ENCODE data around the gene RP2. TPM values are rescaled to one million over a fixed set of nuclear protein-coding genes. Genes with fewer than 3 reads are reported as not detected.

RP2 gene
- total and polyA plus RNA-seq, 8 donors = 13.6 to 24.1 (median 16.2) TPM

DNA sequence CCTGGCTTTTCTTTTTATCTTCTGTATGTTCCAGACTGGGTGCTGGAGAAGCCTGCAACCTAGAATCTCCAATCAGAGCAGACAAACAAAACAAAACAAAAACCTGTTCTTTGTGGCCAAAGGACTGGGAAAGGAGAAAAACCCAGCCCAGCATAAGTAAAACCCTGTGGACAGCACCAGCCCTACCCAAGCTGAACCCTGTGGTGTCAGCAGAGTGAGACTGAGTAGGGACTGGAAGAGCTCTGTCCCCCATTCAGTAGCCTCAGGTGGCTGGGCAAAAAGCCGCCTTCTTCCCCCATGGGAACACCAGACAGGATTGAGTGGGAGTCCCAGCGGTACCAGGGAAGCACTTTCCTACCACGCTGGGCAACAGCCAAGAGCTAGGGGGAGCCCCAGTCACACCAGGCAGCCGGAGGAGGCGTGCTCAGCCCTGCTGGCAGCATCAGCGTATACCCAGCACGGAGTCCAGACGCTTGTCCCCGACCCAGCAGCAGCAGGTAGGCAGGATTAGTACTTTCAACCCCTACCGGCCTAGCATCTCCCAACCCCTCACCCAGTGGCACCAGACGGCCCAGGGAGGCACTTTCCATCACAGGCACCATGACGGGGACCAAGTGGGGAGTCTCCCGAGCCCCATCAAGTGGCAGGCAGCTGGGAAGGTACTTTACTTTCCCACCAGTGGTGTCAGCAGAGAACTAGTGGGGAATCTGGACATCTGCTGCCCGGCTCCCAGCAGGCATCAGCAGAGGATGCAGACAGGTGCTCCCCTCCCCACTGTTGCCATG, 66.8 kb downstream of the RP2 start:
- peak overlapping the region in 1 of 2 donors; percentile 33 for H3K4me3 ChIP-seq
- intact Hi-C loops (cut with DNase I) = no loop called here
- TF ChIP-seq, protein P1, sequence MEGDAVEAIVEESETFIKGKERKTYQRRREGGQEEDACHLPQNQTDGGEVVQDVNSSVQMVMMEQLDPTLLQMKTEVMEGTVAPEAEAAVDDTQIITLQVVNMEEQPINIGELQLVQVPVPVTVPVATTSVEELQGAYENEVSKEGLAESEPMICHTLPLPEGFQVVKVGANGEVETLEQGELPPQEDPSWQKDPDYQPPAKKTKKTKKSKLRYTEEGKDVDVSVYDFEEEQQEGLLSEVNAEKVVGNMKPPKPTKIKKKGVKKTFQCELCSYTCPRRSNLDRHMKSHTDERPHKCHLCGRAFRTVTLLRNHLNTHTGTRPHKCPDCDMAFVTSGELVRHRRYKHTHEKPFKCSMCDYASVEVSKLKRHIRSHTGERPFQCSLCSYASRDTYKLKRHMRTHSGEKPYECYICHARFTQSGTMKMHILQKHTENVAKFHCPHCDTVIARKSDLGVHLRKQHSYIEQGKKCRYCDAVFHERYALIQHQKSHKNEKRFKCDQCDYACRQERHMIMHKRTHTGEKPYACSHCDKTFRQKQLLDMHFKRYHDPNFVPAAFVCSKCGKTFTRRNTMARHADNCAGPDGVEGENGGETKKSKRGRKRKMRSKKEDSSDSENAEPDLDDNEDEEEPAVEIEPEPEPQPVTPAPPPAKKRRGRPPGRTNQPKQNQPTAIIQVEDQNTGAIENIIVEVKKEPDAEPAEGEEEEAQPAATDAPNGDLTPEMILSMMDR (IDR thresholded peaks at IDR 0.05) = peak; percentile 28 to 54
- no peaks in the 10 kb centered on the region for H3K4me1 ChIP-seq
- peaks cover 0 to 7% of the 10 kb centered on the region in 2 donors for H3K27me3 ChIP-seq
- ATAC-seq (peak; percentile 99), DNase-seq (peak; percentile 72 to 84 (median 76))
- no peaks in the 10 kb centered on the region for H3K36me3 ChIP-seq
- no peak overlapping the region for H3K27ac ChIP-seq
- H3K9me3 ChIP-seq = no peaks in the 10 kb centered on the region

DNA sequence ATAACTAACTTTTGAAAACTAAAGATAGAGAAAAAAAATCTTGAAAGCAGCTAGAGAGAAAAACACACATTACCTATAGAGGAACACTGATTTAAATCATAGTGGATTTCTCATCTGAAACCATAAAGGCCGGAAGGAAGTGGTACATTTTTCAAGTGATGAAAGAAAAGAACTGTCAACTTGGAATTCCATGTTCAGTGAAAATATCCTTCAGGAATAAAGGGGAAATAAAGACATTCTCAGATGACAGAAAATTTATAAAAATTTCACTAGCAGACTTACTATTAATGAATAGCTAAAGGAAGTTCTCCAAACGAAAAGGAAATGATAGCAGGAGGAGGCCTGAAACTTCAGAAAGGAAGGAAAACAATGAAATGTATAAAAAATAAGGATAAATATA, 67.8 kb downstream of the RP2 start:
- intact Hi-C loops (cut with DNase I) = no loop called here

DNA sequence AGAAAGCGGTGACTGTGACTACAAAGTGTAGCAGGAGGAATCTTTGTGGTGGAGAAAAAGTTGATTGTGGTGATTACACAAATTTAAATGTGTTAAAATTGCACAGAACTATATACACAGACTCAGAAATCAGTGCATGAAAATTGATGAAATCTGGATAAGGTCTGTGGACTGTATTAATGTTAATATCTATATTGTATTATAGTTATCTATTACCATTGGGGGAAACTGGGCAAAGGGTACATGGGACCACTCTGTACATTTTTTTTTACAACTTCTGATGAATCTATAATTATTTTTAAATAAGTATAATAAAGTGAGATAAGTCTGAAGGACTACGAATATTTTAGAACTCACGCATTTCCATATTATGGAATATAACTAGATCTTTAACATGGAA, 73.6 kb downstream of the RP2 start:
- Histone ChIP-seq H3K36me3 (no peaks in the 10 kb centered on the region), H3K27me3 (no peaks in the 10 kb centered on the region), H3K4me3 (no peak overlapping the region), H3K4me1 (no peaks in the 10 kb centered on the region), H3K9me3 (no peaks in the 10 kb centered on the region), H3K27ac (no peak overlapping the region)
- TF ChIP-seq, protein P1 (IDR thresholded peaks at IDR 0.05) = no peak
- ATAC-seq (no peak), DNase-seq (no peak)
- intact Hi-C loops (cut with DNase I) = no loop called here

More for the DNA sequence above, 67.8 kb downstream of the RP2 start:
- ATAC-seq = no peak
- no peak for DNase-seq
- Histone ChIP-seq H3K4me1 (no peaks in the 10 kb centered on the region), H3K36me3 (no peaks in the 10 kb centered on the region), H3K27ac (no peak overlapping the region), H3K9me3 (no peaks in the 10 kb centered on the region), H3K4me3 (no peak overlapping the region), H3K27me3 (no peaks in the 10 kb centered on the region)
- TF ChIP-seq, protein P1 (IDR thresholded peaks at IDR 0.05) = no peak

DNA sequence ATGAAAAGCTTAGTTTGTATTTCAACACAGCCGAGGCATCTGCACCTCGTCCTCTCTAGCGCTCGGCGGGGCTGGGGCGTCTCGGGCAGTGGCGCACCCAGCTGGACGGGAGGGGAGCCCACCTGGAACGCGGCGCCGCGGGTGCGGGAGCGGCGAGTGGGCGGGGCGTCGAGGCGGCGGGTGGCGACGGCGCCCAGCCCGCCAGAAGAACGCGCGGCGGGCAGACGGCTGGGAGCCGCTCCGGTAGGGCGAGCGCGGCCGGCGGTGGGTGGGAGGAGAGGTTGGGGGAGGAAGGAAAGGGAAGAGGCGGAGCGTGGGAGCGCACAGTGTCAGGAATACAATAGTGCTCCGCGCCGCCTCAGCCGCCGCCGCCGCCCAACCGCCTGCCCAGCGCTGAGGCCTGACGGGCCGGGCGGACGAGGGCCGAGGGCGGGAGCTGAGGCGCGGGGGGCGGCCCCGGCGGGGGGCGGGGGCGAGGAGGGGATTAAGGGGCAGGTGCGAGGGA, 75.3 kb downstream of the RP2 start, which contains the start of gene JADE3:
TSS of gene JADE3 (plus strand) at position 324 of the 505 bp plus-strand sequence. CDS start 72,474 bp downstream, outside the sequence.
- Histone ChIP-seq H3K4me3 (peak within 1 kb of the TSS; percentile 54 to 57), H3K27ac (peak within 1 kb of the TSS; percentile 42 to 65), H3K4me1 (no peaks in the 10 kb centered on the region), H3K36me3 (no peaks in the 10 kb centered on the region), H3K27me3 (no peaks in the 10 kb centered on the region), H3K9me3 (no peaks in the 10 kb centered on the region)
- DNase-seq (peak; percentile 51 to 91 (median 76)), ATAC-seq (peak; percentile 92)
- TF ChIP-seq, protein P1 (IDR thresholded peaks at IDR 0.05) = no peak
- intact Hi-C loops (cut with DNase I) = no loop called here

Measured in left lung (tissue), 10 donors.